ENCODE measurements around the gene SERTAD1.

Gene SERTAD1

GRCh38 chr19:40398417-40399131 is 27.2 kb downstream of the SERTAD1 start:
- peak; percentile 72 to 73 for DNase-seq

- no peak for DNase-seq
These were observed 28.3 kb downstream of the SERTAD1 start for GRCh38 chr19:40397568-40397906.

- no peak for DNase-seq
These were observed 28.8 kb downstream of the SERTAD1 start for GRCh38 chr19:40396886-40397567.

- DNase-seq: no peak
These were observed 29.8 kb downstream of the SERTAD1 start for GRCh38 chr19:40395956-40396355.

GRCh38 chr19:40394816-40395210 is 31.0 kb downstream of the SERTAD1 start:
- DNase-seq: no peak

GRCh38 chr19:40393894-40394815 is 31.6 kb downstream of the SERTAD1 start:
- DNase-seq: no peak

GRCh38 chr19:40392894-40393517 is 32.8 kb downstream of the SERTAD1 start:
- DNase-seq: no peak

- DNase-seq: no peak
These were observed 33.7 kb downstream of the SERTAD1 start for GRCh38 chr19:40392123-40392522.

GRCh38 chr19:40390084-40390742 is 35.6 kb downstream of the SERTAD1 start, which contains the start of gene HIPK4:
TSS of gene HIPK4 (minus strand) at chr19:40390181. CDS start at chr19:40389902, 279 bp downstream.
- DNase-seq: no peak

- DNase-seq: no peak
These were observed 36.2 kb downstream of the SERTAD1 start for GRCh38 chr19:40389404-40390083.

- no peak for DNase-seq
These were observed 37.3 kb downstream of the SERTAD1 start for GRCh38 chr19:40388481-40388880.

GRCh38 chr19:40387155-40387554 is 38.6 kb downstream of the SERTAD1 start:
- no peak for DNase-seq

GRCh38 chr19:40383668-40384248 is 42.0 kb downstream of the SERTAD1 start:
- DNase-seq: no peak

- no peak for DNase-seq
These were observed 44.5 kb downstream of the SERTAD1 start for GRCh38 chr19:40381321-40381720.

- no peak for DNase-seq
These were observed 45.4 kb downstream of the SERTAD1 start for GRCh38 chr19:40380199-40381037.

- DNase-seq: no peak
These were observed 46.2 kb downstream of the SERTAD1 start for GRCh38 chr19:40379446-40380198.

- no peak for DNase-seq
These were observed 47.3 kb downstream of the SERTAD1 start for GRCh38 chr19:40378509-40378908.

- no peak for DNase-seq
These were observed 47.9 kb downstream of the SERTAD1 start for GRCh38 chr19:40377876-40378385.

- DNase-seq: no peak
These were observed 49.4 kb downstream of the SERTAD1 start for GRCh38 chr19:40376286-40376862.

All from activated CD4-positive, alpha-beta T cell treated with anti-CD3 and anti-CD28 coated beads, Interleukin-2, amount 50 U/mL, for 48 hours (primary cell).